Spinal cord (tissue), 10 donors: ENCODE data around the gene NES. TPM values are rescaled to one million over a fixed set of nuclear protein-coding genes. Genes with fewer than 3 reads are reported as not detected.

Experiments
- DNase-seq, 6 donors: peaks; one replicate each; pipeline versions ENCODE4 v3.0.0 to v3.0.0-alpha.2; 2013 to 2015; ENCODE audit warnings: low spot score in 6 of 6, low read depth in 4 of 6
- H3K27ac ChIP-seq: one replicate; pipeline ENCODE4 v1.5.1; 2013; ENCODE audit warnings: low read depth, low read length, control low read depth
- H3K27me3 ChIP-seq: one replicate; pipeline ENCODE4 v1.6.1; 2013; ENCODE audit warnings: low read length; ENCODE audit not compliant: control insufficient read depth, insufficient read depth
- H3K36me3 ChIP-seq: one replicate; pipeline ENCODE4 v1.6.1; 2013; ENCODE audit warnings: low read length; ENCODE audit not compliant: control insufficient read depth, insufficient read depth
- H3K4me1 ChIP-seq: one replicate; pipeline ENCODE4 v1.6.1; 2013; ENCODE audit warnings: low read length; ENCODE audit not compliant: control insufficient read depth, insufficient read depth
- H3K4me3 ChIP-seq: one replicate; pipeline ENCODE4 v1.5.1; 2013; ENCODE audit warnings: low read depth, low read length, control low read depth
- H3K9me3 ChIP-seq: one replicate; pipeline ENCODE4 v1.6.1; 2013; ENCODE audit warnings: low read length; ENCODE audit not compliant: control insufficient read depth, insufficient read depth
- WGBS: methylation state at CpG from one replicate; pipeline ENCODE4 v1.1.5; 2013; ENCODE audit warnings: missing lambda C conversion rate; ENCODE audit not compliant: insufficient coverage; 5-methylcytosine and 5-hydroxymethylcytosine counted together
- polyA plus RNA-seq, 2 donors: library from polyadenylated mRNA; unstranded; fragments of 120-200 nt; gene quantifications; one replicate each; pipeline ENCODE4 v1.2.1, GENCODE V29; 2013; ENCODE audit not compliant: insufficient read length in 2 of 2
- total RNA-seq, 2 donors: library from RNA; depleted of rRNA in 1 of 2; stranded (reverse); fragments of 120-200 nt in 1 of 2; fragments of >200 nt in 1 of 2; gene quantifications; one replicate each; pipeline versions ENCODE4 v1.2.3 to v1.2.4, GENCODE V29; 2013 to 2014
- donor health status: healthy.

Gene NES
- total and polyA plus RNA-seq, 4 donors, result 37.9 to 111 (median 79.4) TPM

- Histone ChIP-seq H3K4me1 (peaks cover 47% of the 10 kb centered on the region), H3K27me3 (no peaks in the 10 kb centered on the region), H3K4me3 (no peak overlapping the region), H3K9me3 (no peaks in the 10 kb centered on the region), H3K36me3 (peaks cover 7% of the 10 kb centered on the region), H3K27ac (peak overlapping the region; percentile 33)
- no peak for DNase-seq
- 34% methylated on average over 3 of the region's 9 CpGs for WGBS
Observed at GRCh38 chr1:156711011-156711817, 34.0 kb upstream of the NES start.

- Histone ChIP-seq H3K4me3 (no peak overlapping the region), H3K36me3 (no peaks in the 10 kb centered on the region), H3K27me3 (peaks cover 9% of the 10 kb centered on the region), H3K9me3 (no peaks in the 10 kb centered on the region), H3K4me1 (peaks cover 60% of the 10 kb centered on the region), H3K27ac (peak overlapping the region; percentile 43)
- 27% methylated on average over 8 of the region's 11 CpGs for WGBS
- DNase-seq, result peak in 1 of 6 donors; percentile 69
Observed at GRCh38 chr1:156709757-156710489, 32.7 kb upstream of the NES start.

- no peak for DNase-seq
- Histone ChIP-seq H3K9me3 (no peaks in the 10 kb centered on the region), H3K27ac (peak overlapping the region; percentile 89)
Observed at GRCh38 chr1:156709031-156709430, 31.8 kb upstream of the NES start.

GRCh38 chr1:156708218-156708661 is 31.0 kb upstream of the NES start:
- no peaks in the 10 kb centered on the region for H3K9me3 ChIP-seq
- H3K27me3 ChIP-seq, result peaks cover 26% of the 10 kb centered on the region
- H3K36me3 ChIP-seq, result peaks cover 2% of the 10 kb centered on the region
- WGBS, result 15% methylated on average over 4 of the region's 4 CpGs
- H3K27ac ChIP-seq, result peak overlapping the region; percentile 89
- peak in 1 of 6 donors; percentile 69 for DNase-seq
- H3K4me1 ChIP-seq, result peaks cover 77% of the 10 kb centered on the region
- no peak overlapping the region for H3K4me3 ChIP-seq

More at GRCh38 chr1:156709031-156709430, 31.8 kb upstream of the NES start:
- no peaks in the 10 kb centered on the region for H3K36me3 ChIP-seq
- no peak overlapping the region for H3K4me3 ChIP-seq
- H3K4me1 ChIP-seq, result peaks cover 69% of the 10 kb centered on the region
- 65% methylated on average over 3 of the region's 4 CpGs for whole genome bisulfite sequencing
- H3K27me3 ChIP-seq, result peaks cover 18% of the 10 kb centered on the region

- H3K36me3 ChIP-seq, result peaks cover 2% of the 10 kb centered on the region
- no peaks in the 10 kb centered on the region for H3K9me3 ChIP-seq
- 42% methylated on average over 6 of the region's 8 CpGs for WGBS
- peaks cover 30% of the 10 kb centered on the region for H3K27me3 ChIP-seq
- H3K4me3 ChIP-seq, result no peak overlapping the region
- H3K4me1 ChIP-seq, result peaks cover 78% of the 10 kb centered on the region
- DNase-seq, result peak in 1 of 6 donors; percentile 47
- H3K27ac ChIP-seq, result peak overlapping the region; percentile 89
Observed at GRCh38 chr1:156707417-156708217, 30.4 kb upstream of the NES start.

GRCh38 chr1:156706657-156707416 is 29.6 kb upstream of the NES start:
- whole genome bisulfite sequencing, result 6% methylated on average over 28 of the region's 29 CpGs
- Histone ChIP-seq H3K36me3 (peaks cover 2% of the 10 kb centered on the region), H3K27me3 (peaks cover 30% of the 10 kb centered on the region), H3K9me3 (no peaks in the 10 kb centered on the region), H3K4me3 (peak overlapping the region; percentile 52), H3K4me1 (peaks cover 78% of the 10 kb centered on the region), H3K27ac (peak overlapping the region; percentile 89)
- DNase-seq, result peak in 1 of 6 donors; percentile 67

GRCh38 chr1:156705918-156706656 is 28.9 kb upstream of the NES start:
- Histone ChIP-seq H3K4me1 (peaks cover 74% of the 10 kb centered on the region), H3K27me3 (peaks cover 30% of the 10 kb centered on the region), H3K9me3 (no peaks in the 10 kb centered on the region), H3K36me3 (peaks cover 3% of the 10 kb centered on the region), H3K4me3 (peak overlapping the region; percentile 52), H3K27ac (peak overlapping the region; percentile 89)
- peak in 2 of 6 donors; percentile 83 to 85 for DNase-seq
- WGBS, result 1% methylated on average over 44 of the region's 45 CpGs

- peak within 1 kb of the TSS; percentile 89 for H3K27ac ChIP-seq
- H3K27me3 ChIP-seq, result peaks cover 30% of the 10 kb centered on the region
- no peaks in the 10 kb centered on the region for H3K9me3 ChIP-seq
- peaks cover 5% of the 10 kb centered on the region for H3K36me3 ChIP-seq
- peak within 1 kb of the TSS; percentile 52 for H3K4me3 ChIP-seq
- peak in 2 of 6 donors; percentile 68 to 73 for DNase-seq
- peaks cover 68% of the 10 kb centered on the region for H3K4me1 ChIP-seq
- WGBS, result under 1% methylated on average over 36 of the region's 42 CpGs
Observed at GRCh38 chr1:156705321-156705917, 28.2 kb upstream of the NES start, which contains the start of gene CRABP2. CRABP2 (minus strand) TSS chr1:156705583; CDS start chr1:156705446, 137 bp downstream.
